HG02571 (cell line): ENCODE measurements around the gene GRIN2D.

Experiments
- ATAC-seq: cut with Tn5 transposase; IDR thresholded peaks from one replicate; pipeline ENCODE4 v1.9.1; 2021; ENCODE audit warnings: mild to moderate bottlenecking, moderate library complexity; ENCODE audit not compliant: unreplicated experiment

The GRIN2D gene

DNA sequence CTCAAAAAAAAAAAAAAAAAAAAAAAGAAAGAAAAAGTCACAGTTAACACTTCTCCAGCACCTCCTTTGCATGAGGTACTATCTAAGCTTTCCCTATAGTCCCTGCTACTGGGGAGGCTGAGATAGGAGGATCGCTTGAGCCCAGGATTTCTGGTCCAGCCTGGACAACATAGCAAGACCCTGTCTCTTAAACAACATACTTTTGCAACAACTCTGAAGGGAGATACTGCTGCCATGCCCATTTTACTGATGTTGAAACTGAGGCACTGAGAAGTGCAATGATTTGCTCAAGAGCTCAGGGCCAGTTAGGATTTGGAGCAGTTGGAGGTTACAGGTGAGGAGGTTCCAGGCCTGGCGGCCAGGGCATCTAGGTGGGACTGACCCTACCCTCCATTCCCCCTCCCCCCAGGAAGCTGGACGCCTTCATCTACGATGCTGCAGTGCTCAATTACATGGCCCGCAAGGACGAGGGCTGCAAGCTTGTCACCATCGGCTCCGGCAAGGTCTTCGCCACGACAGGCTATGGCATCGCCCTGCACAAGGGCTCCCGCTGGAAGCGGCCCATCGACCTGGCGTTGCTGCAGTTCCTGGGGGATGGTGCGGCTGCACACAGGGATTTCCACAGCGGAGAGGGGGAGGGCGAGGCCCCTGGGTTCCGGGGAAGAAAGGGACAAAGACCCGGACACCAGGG is 48.0 kb downstream of the GRIN2D start:
- ATAC-seq, result no peak

DNA sequence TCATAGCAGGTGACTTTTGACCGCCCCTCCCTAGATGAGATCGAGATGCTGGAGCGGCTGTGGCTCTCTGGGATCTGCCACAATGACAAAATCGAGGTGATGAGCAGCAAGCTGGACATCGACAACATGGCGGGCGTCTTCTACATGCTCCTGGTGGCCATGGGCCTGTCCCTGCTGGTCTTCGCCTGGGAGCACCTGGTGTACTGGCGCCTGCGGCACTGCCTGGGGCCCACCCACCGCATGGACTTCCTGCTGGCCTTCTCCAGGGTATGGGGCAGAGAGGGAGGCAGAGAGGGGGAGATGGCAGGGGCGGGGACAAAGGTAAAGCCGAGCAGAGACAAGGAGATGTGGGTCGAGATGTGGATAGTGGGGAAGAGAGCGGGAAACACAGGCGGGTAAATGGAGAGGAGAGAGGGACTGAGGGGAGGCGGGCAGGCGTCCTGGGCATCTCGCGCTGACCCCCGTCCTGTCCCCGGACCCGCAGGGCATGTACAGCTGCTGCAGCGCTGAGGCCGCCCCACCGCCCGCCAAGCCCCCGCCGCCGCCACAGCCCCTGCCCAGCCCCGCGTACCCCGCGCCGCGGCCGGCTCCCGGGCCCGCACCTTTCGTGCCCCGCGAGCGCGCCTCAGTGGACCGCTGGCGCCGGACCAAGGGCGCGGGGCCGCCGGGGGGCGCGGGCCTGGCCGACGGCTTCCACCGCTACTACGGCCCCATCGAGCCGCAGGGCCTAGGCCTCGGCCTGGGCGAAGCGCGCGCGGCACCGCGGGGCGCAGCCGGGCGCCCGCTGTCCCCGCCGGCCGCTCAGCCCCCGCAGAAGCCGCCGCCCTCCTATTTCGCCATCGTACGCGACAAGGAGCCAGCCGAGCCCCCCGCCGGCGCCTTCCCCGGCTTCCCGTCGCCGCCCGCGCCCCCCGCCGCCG is 48.9 kb downstream of the GRIN2D start:
- ATAC-seq, result no peak

DNA sequence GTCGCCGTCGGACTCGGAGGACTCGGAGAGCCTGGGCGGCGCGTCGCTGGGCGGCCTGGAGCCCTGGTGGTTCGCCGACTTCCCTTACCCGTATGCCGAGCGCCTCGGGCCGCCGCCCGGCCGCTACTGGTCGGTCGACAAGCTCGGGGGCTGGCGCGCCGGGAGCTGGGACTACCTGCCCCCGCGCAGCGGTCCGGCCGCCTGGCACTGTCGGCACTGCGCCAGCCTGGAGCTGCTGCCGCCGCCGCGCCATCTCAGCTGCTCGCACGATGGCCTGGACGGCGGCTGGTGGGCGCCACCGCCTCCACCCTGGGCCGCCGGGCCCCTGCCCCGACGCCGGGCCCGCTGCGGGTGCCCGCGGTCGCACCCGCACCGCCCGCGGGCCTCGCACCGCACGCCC is 49.8 kb downstream of the GRIN2D start:
- ATAC-seq, result no peak
